ENCODE results near the gene ANKS1B.
A peak's percentile ranks its signal among the peaks of the same experiment; 100 is the strongest.

ANKS1B gene

DNA sequence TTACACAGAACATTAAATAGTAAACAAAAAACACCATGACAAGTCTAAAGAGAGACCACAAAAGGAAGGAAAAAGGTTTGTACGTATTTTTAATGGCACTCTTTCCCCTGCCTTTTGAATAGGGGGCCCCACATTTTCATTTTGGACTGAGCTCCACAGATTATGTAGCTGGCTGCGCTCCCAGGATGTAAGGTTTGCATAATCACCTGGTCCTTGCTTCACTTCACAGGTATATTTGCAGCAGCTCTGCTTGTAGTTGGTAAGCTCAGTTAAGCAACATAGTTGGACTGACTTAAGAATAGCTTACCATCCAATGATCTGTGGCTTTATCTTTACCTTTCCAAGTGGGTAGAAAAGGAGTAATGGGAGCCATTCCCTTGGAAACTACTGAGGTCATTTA is 885.0 kb downstream of the ANKS1B start:
- DNase-seq: no peak

- DNase-seq: no peak
Measured at GRCh38 chr12:99097171-99097570, 887.6 kb downstream of the ANKS1B start.

- DNase-seq: no peak
Measured at GRCh38 chr12:99093166-99093565, 891.6 kb downstream of the ANKS1B start.

- no peak for DNase-seq
Measured at GRCh38 chr12:99092100-99092851, 892.5 kb downstream of the ANKS1B start.

- DNase-seq: no peak
Measured at GRCh38 chr12:99087278-99087677, 897.5 kb downstream of the ANKS1B start.

- DNase-seq: no peak
Measured at GRCh38 chr12:99079811-99080210, 904.9 kb downstream of the ANKS1B start.

DNA sequence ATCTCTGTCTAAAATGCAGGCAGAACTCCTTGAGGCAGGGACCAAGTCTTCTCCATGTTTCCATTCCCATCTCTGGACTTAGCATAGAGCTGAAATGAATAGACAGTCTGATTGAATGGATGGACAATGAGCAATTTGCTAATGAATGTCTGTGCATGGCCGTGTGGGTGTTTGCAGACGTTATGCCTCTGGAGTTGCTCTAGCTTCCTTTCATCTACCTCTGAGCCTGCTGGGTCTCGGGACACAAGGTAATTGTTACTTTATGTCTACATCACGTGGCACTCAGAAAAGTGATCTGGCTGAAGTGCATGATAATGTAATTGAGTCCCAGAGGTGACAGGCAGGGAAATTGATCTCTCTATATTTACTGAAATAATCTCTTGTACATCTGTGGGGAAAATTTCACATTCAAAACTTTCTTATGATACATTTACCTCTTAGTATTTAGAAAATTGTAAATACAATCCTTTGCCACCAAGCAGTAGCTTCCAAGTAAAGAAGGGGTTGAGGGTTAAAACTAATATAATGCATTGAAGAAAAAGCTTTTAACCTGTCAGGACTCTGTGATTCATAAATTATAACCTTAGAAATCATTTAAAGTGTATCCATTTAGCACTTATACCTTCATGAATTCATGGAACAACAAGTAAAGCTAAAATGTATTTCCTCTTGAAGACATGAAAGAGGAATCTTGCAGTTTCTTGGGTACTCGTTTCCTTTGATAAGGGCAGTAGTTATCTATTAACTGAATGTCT is 915.6 kb downstream of the ANKS1B start:
- no peak for DNase-seq

- DNase-seq: peak; percentile 97 to 98
Measured at GRCh38 chr12:99067171-99067785, 917.5 kb downstream of the ANKS1B start.

- peak in 1 of 2 experiments; percentile 54 for DNase-seq
Measured at GRCh38 chr12:99066726-99067125, 918.0 kb downstream of the ANKS1B start.

DNA sequence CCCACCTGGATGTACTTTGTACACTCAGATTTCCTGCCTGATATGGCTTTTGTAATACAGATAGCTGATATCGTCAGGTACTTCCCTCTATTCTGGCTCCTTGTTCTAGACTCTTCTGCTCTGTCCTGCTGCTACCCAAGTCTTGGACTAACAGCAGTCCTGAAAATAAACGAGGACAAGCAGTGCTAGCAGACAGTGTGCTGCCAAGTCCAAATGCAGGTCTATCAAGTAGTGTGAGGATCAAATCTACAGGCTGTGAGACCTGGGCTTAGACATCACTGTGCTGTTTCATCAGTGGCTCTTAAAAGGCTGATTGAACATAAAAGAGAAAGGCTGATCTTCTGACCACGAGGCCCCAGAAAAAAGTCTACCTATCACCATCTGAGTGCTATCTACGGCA is 921.6 kb downstream of the ANKS1B start:
- peak in 1 of 2 experiments; percentile 12 for DNase-seq

DNA sequence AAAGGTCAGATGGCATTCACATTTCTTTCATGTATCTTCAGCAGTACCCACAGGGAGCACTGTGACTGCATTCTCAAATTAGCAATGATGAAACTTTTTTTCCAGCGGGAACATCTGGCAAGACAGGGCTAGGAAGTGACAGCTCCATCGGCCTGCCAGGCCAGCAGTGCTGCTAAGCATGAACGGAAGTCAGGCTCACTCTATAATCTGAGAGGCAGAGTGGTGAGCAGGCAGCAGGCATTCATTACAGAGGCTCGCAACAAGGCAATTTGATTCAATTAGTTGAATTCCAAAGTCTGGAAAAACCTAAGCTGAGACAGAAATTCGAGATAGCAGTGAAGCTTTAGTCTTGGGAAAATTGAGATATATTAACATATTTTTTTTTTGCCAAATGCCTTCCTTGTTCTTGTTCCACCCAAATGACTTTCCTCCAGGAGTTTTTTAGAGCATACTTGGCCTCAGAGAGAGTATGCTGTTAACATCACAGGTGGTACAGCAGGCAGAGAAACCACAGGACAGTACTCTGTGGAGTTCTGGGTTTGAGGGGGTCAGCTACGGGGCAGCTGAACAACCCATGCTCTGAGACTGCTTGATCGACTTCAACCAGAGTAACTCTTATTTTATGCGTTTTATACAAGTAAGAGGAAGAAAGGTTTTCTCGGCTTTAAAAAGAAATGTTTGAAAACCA is 924.8 kb downstream of the ANKS1B start:
- DNase-seq: peak in 1 of 2 experiments; percentile 4

GRCh38 chr12:99057670-99058069 is 927.1 kb downstream of the ANKS1B start:
- no peak for DNase-seq

GRCh38 chr12:99056186-99056585 is 928.5 kb downstream of the ANKS1B start:
- DNase-seq: peak in 1 of 2 experiments; percentile 12

- DNase-seq: no peak
Measured at GRCh38 chr12:99055299-99055698, 929.4 kb downstream of the ANKS1B start.

- no peak for DNase-seq
Measured at GRCh38 chr12:99054601-99055128, 930.1 kb downstream of the ANKS1B start.

DNA sequence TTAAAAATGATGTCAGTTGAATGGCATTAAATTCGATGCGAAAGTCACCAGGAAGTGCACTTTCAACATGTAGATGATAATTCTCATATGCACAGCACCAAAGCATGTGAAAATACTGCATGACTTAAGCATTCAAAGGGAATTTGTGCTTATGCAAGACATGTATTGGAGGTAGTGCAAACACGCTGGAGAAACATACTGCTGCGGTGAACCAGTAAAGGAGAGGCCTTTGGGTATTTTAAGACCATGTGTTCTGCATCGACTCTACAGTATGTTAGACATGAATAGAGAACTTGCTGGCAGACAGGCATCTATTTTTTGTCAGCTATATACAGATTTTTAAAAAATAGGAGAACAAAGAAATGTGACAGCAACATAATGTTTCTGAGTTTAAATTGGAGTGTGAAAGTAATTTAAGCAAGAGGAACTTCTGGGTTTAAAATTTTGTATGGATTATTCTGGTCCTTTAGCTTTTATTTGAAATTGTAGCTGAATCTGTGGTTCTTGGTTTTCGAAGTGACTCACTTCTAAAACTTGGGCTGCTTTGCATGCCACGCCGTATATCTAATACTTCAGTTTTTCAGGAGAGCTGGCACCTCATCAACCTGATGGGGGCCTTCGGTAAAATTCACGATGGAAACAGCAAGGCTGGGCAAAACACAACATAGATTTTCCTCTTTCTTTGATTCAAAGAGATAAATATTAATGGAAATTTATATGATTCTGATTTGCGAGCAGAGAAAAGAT is 930.9 kb downstream of the ANKS1B start:
- no peak for DNase-seq

DNA sequence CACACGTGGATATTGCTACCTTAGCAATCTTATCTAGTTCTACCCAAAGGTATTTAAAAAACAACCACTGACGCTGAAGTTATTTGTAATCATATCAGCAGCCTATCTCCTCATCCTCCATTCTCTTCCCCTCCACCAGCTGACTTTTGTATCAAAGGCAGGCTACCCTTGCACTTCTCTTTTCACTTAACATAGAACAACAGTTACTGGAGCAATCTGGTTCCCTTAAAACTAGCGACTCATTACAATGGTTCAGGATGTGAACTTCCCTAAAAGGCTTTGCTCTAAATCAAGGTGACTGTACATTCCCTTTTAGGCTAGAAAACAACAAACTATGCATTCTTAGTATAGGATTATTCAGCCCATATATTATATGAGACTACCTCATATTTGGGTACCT is 935.0 kb downstream of the ANKS1B start:
- no peak for DNase-seq

GRCh38 chr12:99045158-99045557 is 939.6 kb downstream of the ANKS1B start:
- DNase-seq: no peak

- peak in 1 of 2 experiments; percentile 29 for DNase-seq
Measured at GRCh38 chr12:99043319-99043914, 941.3 kb downstream of the ANKS1B start.

- DNase-seq: no peak
Measured at GRCh38 chr12:99042226-99042625, 942.5 kb downstream of the ANKS1B start.

DNA sequence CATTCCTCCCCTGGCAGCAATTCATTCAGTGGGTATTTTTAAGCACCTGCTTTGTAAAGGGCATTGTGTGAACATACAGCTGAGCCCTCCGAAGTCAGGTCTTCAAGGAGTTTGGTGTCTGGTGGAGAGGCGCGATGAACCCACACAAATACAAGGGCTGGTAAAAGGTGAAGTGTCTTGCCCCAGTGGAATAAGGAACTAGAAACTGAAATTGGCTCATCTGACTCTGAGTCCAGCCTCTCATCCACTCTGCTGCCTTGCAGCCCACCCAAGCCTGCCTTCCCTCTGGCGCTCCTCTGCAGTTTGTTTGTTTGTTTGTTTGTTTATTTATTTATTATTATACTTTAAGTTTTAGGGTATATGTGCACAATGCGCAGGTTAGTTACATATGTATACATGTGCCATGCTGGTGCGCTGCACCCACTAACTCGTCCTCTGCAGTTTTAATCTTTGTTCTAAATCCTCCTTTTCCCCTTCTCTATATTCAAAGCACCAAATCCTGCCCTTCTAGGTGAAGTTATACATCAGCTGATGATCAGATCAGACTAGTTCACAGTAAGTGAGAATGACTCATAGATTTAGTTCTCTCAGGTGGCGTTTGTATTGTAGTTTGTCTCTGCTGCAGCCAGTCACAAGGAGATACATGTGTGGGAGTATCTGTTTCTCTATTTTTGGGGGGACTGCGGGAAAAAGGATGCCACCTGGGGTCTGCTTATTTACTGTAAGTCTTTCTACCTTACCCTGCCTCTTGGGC is 945.2 kb downstream of the ANKS1B start:
- no peak for DNase-seq

All from cerebellar nuclear complex (tissue), 1 donor.